NCI-H526 treated with DMSO at 0.1 percent for 48 hours (cell line): Measurements from ENCODE around the gene COL17A1.
A peak's percentile ranks its signal among the peaks of the same experiment; 100 is the strongest.

Experiments
- DNase-seq: peaks from one replicate; lab custom pipeline; 2025; lab: John Stamatoyannopoulos, UW

The COL17A1 gene

DNA sequence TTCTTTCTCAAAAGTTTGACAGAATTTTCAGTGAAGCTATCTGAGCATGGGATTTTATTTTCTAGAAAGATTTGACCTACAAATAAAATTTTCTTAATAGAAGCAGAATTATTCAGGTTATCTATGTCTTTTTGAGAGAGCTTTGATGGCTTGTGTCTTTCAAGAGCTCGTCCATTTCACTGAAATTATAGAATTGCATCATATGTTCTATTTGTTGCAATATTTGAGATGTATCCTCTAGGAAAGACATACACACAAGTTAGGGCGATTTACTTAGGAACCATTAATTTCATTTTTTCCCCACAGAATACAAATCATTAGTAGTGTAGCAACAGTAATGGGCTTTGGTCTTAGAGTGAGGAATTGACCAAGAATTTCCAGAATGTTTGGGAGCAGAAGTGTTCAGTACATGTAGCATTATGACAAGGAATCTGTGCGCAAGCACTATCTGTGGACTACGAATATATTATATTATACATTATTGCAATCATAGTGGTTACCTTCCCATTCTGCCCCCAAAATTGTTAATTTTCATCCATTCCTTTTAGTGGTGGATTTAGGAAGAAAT is 12.8 kb upstream of the COL17A1 start:
- no peak for DNase-seq

- no peak for DNase-seq
Observed at GRCh38 chr10:104096692-104097091, 11.0 kb upstream of the COL17A1 start.

- DNase-seq: no peak
Observed at GRCh38 chr10:104092749-104093148, 7.1 kb upstream of the COL17A1 start.

GRCh38 chr10:104090611-104091010 is 4.9 kb upstream of the COL17A1 start:
- DNase-seq: no peak

DNA sequence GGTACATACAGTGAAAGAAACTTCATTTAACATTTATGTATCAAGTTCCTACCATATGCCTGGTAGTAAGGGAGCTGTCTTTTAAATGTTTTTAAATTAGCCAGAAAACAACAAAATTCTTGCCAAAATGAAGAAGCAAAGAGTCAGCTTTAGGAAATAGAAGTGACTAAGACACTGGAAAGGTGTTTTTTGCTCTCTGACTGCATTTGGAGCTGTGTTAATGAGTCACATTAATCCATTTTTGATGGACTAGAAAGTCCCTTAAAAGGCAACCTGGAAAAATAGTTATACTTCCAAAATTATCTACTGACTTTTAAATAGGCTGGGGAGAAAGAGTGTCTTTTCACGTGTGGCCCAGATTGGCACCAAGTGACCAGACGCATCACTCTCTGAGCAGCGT is 3.9 kb upstream of the COL17A1 start:
- no peak for DNase-seq

DNA sequence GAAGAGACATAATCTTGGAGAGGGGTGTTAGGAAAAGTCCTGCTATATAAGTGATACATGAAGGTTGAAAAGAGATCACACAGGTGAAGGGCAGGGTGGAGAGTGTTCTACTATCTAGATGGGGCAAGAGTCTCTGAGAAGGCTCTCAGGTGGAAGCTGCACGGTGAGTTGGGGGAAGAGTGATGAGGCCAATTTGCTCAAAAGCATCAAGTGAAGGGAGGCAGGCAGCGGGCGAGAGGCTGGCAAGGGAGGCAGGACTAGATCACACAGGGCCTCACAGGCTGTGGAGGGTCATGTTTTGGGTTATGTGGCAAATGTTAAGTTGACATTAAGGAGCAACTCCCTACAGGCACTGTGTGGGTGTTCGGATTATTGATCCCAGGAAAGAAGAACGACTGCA is 2.6 kb upstream of the COL17A1 start:
- DNase-seq: no peak

- no peak for DNase-seq
Observed at GRCh38 chr10:104084482-104085142, 1.1 kb downstream of the COL17A1 start.

GRCh38 chr10:104081998-104082397 is 3.7 kb downstream of the COL17A1 start:
- no peak for DNase-seq

DNA sequence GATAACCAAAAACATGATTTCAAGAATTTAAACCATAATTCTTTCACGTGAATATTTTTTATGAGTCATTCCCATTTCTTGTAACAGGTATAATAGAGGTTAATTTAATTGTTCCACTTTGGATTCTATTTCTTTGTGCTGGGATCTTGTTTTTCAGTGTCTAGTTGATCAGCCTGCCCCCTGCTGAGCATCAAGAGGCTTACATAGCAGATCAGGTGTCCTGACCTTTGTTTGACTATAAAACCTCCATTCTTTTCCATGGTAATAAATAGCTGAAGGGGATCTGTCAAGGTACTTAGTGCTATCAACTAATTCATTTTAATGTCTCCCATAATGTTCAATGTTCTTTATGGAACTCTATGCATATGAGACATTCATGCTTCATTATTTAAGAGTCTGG is 4.9 kb downstream of the COL17A1 start:
- DNase-seq: no peak

- no peak for DNase-seq
Observed at GRCh38 chr10:104077663-104078151, 8.0 kb downstream of the COL17A1 start.

DNA sequence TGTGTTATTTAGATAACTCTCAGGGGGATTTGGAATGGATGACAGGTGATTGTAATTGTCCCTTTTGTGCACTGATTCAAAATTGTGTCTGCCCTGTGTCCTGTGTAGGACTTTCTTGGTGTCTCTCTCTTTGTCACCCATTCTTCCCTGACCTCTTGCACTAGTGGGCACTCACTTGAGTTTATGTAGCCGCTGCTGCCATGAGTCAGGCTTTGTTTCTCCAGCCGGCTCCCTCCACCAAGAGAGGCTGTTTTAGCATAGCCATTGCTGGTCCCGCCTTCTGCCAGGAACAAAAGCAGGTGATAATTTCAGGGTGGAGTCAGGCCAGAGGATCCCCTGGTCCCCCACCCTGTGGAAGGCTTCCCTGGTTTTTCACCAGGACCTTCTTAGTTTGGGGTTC is 8.4 kb downstream of the COL17A1 start:
- DNase-seq: no peak

DNA sequence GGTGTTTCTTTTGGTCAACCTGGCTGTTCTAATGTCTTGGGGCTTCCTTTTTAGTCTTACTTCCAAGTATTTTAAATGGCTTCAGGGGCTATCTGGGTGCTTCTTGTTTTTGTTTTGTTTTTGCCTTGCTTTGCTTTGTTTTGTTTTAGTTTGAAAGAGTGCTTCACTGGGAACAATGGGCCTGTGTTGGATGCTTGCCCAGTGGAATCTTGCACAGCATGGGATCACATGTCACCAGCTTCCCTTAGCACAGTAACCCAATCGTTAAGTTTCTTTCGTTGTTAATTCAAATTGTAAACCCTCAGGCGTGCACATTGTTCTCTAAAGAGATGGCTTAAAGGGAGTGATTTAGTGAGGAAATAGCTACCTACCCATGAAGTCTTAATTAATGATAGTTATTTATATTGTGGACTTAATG is 8.9 kb downstream of the COL17A1 start:
- no peak for DNase-seq

- no peak for DNase-seq
Observed at GRCh38 chr10:104074505-104074904, 11.2 kb downstream of the COL17A1 start.

- no peak for DNase-seq
Observed at GRCh38 chr10:104072786-104073185, 12.9 kb downstream of the COL17A1 start.

GRCh38 chr10:104069613-104070012 is 16.1 kb downstream of the COL17A1 start:
- DNase-seq: no peak

DNA sequence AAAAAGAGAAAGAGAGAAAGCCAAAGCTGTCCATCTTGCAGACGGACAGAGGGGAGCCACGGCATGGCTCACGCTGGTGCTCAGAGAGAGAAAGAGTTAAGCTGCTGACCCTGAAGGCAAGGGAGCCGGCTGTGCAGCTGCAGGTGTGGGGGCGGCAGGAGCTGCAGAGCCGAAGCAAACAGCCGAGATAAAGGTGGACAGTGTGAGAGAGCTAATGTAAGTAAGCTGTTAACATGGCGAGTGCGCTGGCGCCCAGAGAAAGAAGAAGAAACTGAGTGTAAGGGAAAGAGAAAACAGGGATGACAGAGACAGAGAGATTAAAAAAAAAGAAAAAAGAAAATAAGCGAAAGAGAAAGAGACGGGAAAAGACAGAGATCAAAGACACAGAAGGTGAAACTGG is 18.2 kb downstream of the COL17A1 start:
- no peak for DNase-seq

DNA sequence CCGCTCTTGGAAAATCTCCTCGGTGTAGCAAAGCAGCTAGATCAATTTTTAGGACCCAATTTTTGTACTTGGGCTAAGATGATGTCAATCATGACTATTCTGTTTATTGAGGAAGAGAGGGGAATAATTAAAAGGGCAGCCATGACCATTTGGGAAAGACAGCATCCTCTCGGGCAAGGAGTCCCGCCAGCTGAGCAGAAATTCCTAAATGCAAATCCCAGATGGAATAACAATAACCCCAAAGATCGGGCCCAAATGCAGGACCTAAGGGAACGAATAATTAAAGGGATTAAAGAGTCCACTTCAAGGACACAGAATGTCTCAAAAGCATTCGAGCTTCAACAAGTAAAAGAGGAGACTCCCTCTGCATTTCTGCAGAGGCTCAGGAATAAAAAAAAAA is 18.7 kb downstream of the COL17A1 start:
- DNase-seq: no peak

DNA sequence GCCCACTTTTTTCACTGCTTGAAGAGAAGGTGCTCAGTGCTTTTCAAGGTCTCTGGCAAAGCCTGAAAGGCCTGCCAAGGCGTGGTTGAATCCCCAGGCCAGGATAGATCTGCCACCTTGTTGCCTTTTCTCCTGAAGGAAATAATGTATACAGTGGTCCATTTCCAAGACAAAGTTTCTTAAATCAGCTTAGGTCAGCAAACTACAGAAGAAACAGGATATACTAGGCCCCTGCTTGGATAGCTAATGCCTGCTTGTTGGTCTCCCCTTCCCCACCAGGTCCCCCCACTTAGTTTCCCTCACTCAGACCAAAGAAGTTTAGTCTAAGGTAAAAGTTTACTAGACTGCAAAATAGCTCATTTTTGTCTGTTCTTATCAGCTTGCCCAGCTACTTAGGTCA is 19.9 kb downstream of the COL17A1 start:
- DNase-seq: no peak

DNA sequence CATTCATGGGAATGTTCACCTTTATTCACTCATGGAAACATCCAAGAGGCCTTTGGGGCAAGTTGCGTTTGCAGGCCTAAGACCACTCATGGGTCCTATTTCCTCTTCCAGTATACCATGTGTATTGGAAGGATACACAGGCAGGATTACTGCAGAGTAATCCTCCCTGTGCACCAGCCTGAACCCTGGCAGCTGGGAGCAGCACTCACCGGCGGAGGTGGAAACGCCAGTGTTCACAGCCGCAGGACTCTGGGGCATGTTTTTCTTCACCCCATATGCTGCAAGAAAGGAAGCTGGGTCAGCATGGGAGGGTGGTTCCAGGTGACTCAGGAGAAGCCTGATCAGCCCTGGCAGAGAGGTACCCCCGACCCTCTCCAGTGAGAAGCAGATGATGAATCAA is 24.5 kb downstream of the COL17A1 start:
- no peak for DNase-seq

GRCh38 chr10:104059364-104059763 is 26.3 kb downstream of the COL17A1 start:
- DNase-seq: peak; percentile 9

- DNase-seq: no peak
Observed at GRCh38 chr10:104057717-104058116, 28.0 kb downstream of the COL17A1 start.

- no peak for DNase-seq
Observed at GRCh38 chr10:104056619-104057273, 28.9 kb downstream of the COL17A1 start.

DNA sequence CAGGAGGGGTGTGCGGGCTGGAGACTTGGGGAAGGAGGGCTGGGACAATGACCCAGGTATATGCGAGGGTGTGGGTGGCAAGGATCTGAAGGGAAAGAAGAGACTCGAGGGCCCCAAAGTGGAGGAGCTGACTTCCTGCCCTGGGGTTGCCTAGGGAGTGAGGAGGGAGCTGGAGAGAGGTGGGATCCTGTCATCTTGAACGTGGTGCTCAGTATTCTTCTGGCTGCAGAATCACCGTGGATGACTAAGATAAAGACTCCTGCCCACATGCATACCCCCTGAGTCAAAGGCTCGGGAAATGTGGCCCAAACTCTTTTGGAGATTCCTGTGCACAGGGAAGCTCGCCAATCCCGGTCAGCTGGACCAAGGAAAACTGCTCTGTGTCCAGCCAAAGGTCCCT is 31.2 kb downstream of the COL17A1 start:
- DNase-seq: no peak

DNA sequence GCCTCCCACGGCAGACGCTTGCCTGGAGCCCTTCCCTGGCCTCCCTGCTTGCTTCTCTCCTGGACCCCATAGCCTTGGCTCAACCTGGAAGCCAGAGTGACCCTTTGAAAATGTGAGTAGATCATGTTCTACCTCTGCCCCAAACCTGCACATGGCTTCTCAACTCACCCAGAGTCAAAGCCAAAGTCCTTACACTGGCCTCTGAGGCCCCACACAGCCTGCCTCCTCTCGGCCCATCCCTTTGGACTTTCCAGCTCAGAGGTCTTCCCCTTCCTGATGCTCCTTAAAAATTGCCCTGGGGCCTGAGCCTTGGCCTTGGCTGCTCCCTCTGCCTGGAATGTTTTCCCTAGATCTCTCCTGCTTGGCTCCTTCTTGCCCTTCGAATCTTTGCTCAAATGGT is 32.5 kb downstream of the COL17A1 start:
- no peak for DNase-seq
